Body of pancreas (tissue), 4 donors: Measurements from ENCODE around the gene JMJD8.

ENCODE experiments used
- POLR2A ChIP-seq, 3 donors: fragments of 450-650 bp; IDR thresholded peaks; one replicate each; pipeline ENCODE4 v1.6.1; 2016; ENCODE audit warnings: antibody characterized with exemption in 3 of 3, mild to moderate bottlenecking in 2 of 3
- TF ChIP-seq, protein P1 (sequence below), 7 experiments: fragments of 450-650 bp in 4 of 7; fragments of 200-600 bp in 3 of 7; sonication (generic) in 3 of 7; IDR thresholded peaks; one replicate each; pipeline ENCODE4 v1.5.1; 2016 to 2019; ENCODE audit warnings: antibody characterized with exemption in 7 of 7

- TF ChIP-seq, protein P1, sequence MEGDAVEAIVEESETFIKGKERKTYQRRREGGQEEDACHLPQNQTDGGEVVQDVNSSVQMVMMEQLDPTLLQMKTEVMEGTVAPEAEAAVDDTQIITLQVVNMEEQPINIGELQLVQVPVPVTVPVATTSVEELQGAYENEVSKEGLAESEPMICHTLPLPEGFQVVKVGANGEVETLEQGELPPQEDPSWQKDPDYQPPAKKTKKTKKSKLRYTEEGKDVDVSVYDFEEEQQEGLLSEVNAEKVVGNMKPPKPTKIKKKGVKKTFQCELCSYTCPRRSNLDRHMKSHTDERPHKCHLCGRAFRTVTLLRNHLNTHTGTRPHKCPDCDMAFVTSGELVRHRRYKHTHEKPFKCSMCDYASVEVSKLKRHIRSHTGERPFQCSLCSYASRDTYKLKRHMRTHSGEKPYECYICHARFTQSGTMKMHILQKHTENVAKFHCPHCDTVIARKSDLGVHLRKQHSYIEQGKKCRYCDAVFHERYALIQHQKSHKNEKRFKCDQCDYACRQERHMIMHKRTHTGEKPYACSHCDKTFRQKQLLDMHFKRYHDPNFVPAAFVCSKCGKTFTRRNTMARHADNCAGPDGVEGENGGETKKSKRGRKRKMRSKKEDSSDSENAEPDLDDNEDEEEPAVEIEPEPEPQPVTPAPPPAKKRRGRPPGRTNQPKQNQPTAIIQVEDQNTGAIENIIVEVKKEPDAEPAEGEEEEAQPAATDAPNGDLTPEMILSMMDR (IDR thresholded peaks at IDR 0.05), result no peak
- no peak for TF ChIP-seq POLR2A (IDR thresholded peaks at IDR 0.05)
Observed at GRCh38 chr16:672371-672770, 11.8 kb downstream of the JMJD8 start.
